Measurements from ENCODE around the gene WHRN.

- no peak for TF ChIP-seq CTCF (IDR thresholded peaks at IDR 0.05)
- TF ChIP-seq POLR2A (IDR thresholded peaks at IDR 0.05), result no peak
- TF ChIP-seq EP300 (IDR thresholded peaks at IDR 0.05; ENCODE audit: low read depth), result no peak
Observed at GRCh38 chr9:114416906-114417305, 88.4 kb downstream of the WHRN start.

All from transverse colon (tissue), 3 donors.